Kidney epithelial cell (primary cell): ENCODE measurements around the gene HSPA1B. TPM values are rescaled to one million over a fixed set of nuclear protein-coding genes. Genes with fewer than 3 reads are reported as not detected.
A peak's percentile ranks its signal among the peaks of the same experiment; 100 is the strongest.
"Not testable (repeated sequence)": the region's sequence is repeated elsewhere in the genome, so short reads cannot be mapped to it uniquely, and the experiment has no call there.

ENCODE experiments used
- DNase-seq: peaks from one replicate; pipeline ENCODE4 v3.0.0-alpha.2; 2010; ENCODE audit warnings: low read depth
- H3K27me3 ChIP-seq: 2 replicates; pipeline ENCODE4 v1.6.0; 2011; ENCODE audit warnings: low read length; ENCODE audit not compliant: control insufficient read depth, insufficient read depth
- H3K36me3 ChIP-seq: 2 replicates; pipeline ENCODE4 v1.5.1; 2011; ENCODE audit warnings: low read length; ENCODE audit not compliant: control insufficient read depth, insufficient read depth
- H3K4me3 ChIP-seq: 2 replicates; pipeline ENCODE4 v1.5.1; 2011; ENCODE audit warnings: low read depth, mild to moderate bottlenecking, control low read depth, low read length
- CTCF ChIP-seq: IDR thresholded peaks from 2 replicates; pipeline ENCODE4 v1.5.1; 2011; ENCODE audit warnings: mild to moderate bottlenecking, moderate library complexity, low read length, control low read depth, inconsistent platforms; ENCODE audit not compliant: insufficient read depth, poor library complexity, severe bottlenecking
- total RNA-seq: library from RNA; depleted of rRNA; stranded (reverse); fragments of >200 nt; gene quantifications from 2 replicates; pipeline ENCODE4 v1.2.3, GENCODE V29; 2015

The HSPA1B gene
- total RNA-seq, 1 donor from 2014 or later: 68.3 TPM

- Histone ChIP-seq H3K27me3 (no peaks in the 10 kb centered on the region), H3K4me3 (peak overlapping the region; percentile 99), H3K36me3 (peaks cover 2% of the 10 kb centered on the region)
- DNase-seq: no peak
- TF ChIP-seq CTCF: no peak
Measured at GRCh38 chr6:31836047-31836473, 8.5 kb downstream of the HSPA1B start.

- Histone ChIP-seq H3K36me3 (peaks cover 2% of the 10 kb centered on the region), H3K27me3 (no peaks in the 10 kb centered on the region), H3K4me3 (peak overlapping the region; percentile 99)
- no peak for TF ChIP-seq CTCF
- no peak for DNase-seq
Measured at GRCh38 chr6:31836474-31837368, 9.2 kb downstream of the HSPA1B start.

- peaks cover 2% of the 10 kb centered on the region for H3K36me3 ChIP-seq
- peak overlapping the region; percentile 99 for H3K4me3 ChIP-seq
- no peak for TF ChIP-seq CTCF
- no peak for DNase-seq
- no peaks in the 10 kb centered on the region for H3K27me3 ChIP-seq
Measured at GRCh38 chr6:31837369-31838113, 10.0 kb downstream of the HSPA1B start.

GRCh38 chr6:31838114-31838553 lies 10.6 kb downstream of the HSPA1B start:
- not testable (repeated sequence) for H3K27me3 ChIP-seq, H3K36me3 ChIP-seq, DNase-seq
- peak overlapping the region; percentile 99 for H3K4me3 ChIP-seq

- no peak for TF ChIP-seq CTCF
- no peak for DNase-seq
- Histone ChIP-seq H3K4me3 (no peak overlapping the region), H3K27me3 (no peaks in the 10 kb centered on the region), H3K36me3 (peaks cover 2% of the 10 kb centered on the region)
Measured at GRCh38 chr6:31838968-31839367, 11.4 kb downstream of the HSPA1B start.

GRCh38 chr6:31839779-31840126 lies 12.2 kb downstream of the HSPA1B start:
- not testable (repeated sequence) for H3K4me3 ChIP-seq

More at GRCh38 chr6:31839779-31840126, 12.2 kb downstream of the HSPA1B start:
- not testable (repeated sequence) for DNase-seq, H3K36me3 ChIP-seq, H3K27me3 ChIP-seq
